IPS-18c (cell line): ENCODE data around the gene JAKMIP1.

Experiments
- H3K4me3 ChIP-seq: 2 replicates; pipeline ENCODE4 v1.7.0; 2013; ENCODE audit warnings: low read depth, mild to moderate bottlenecking, low read length, moderate library complexity; ENCODE audit not compliant: insufficient read depth
- H3K9me3 ChIP-seq: one replicate; pipeline ENCODE4 v1.6.1; 2013; ENCODE audit warnings: mild to moderate bottlenecking, low read length, moderate library complexity; ENCODE audit not compliant: control insufficient read depth, insufficient read depth

The JAKMIP1 gene

DNA sequence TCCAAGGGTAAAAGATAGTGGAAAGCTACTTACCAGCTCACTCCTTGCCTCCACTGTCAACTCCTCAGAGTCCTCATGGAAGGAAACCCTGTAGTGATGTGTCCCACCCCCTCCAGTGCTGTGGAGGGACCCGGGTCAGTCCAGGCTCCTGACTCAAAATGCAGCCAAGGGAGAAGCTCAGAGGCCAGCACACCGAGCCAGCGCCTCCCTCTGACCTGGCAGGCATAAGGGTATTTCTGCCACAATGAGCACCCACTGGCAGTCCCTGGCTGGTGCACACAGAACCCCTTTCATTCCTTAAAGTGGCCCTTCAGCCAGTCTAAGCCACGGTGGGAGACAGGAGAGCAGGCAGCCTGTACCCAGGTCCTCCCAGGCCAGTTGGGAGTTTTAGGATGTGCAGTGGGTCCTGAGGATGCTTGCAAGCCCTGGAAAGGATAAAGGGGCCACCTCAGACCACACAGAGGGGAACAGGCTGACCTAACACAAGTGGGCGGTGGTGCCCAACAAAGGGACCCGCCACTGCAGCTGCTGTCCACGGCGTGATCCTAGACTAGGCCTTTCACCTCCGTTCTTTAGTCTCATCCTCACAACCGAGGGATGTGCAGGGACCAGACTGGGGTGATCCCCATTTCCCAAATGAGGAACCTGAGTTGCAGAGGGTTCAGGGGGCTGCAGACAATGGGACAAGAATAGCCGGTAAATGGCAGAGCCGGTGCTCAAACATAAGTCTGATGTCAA lies 5.7 kb downstream of the JAKMIP1 start:
- Histone ChIP-seq H3K9me3 (peaks cover 2% of the 10 kb centered on the region), H3K4me3 (no peak overlapping the region)

GRCh38 chr4:6193399-6193798 lies 7.0 kb downstream of the JAKMIP1 start:
- H3K9me3 ChIP-seq: no peaks in the 10 kb centered on the region
- H3K4me3 ChIP-seq: no peak overlapping the region

DNA sequence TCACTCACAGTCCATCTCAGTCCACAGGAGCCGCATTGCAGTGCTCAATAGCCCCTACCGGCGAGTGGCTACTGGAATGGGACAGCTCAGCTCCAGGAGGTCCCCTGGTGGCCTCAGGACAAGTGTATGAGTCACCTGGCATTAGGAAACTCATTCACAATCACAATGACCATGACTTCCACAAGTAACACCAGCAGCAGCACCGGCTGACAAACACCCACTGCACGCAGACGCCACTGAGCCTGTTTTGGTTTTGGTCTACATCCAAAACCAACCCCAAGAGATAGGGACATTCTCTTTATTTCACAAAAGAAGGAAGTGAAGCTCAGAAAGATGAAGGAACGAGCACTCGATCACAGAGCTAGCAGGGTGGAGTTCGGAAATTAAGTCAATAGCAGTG lies 8.1 kb downstream of the JAKMIP1 start:
- no peak overlapping the region for H3K4me3 ChIP-seq
- H3K9me3 ChIP-seq: no peaks in the 10 kb centered on the region

GRCh38 chr4:6191448-6192130 lies 8.8 kb downstream of the JAKMIP1 start:
- no peaks in the 10 kb centered on the region for H3K9me3 ChIP-seq
- H3K4me3 ChIP-seq: no peak overlapping the region

GRCh38 chr4:6190486-6190885 lies 9.9 kb downstream of the JAKMIP1 start:
- no peaks in the 10 kb centered on the region for H3K9me3 ChIP-seq
- no peak overlapping the region for H3K4me3 ChIP-seq

GRCh38 chr4:6189511-6189910 lies 10.8 kb downstream of the JAKMIP1 start:
- Histone ChIP-seq H3K9me3 (no peaks in the 10 kb centered on the region), H3K4me3 (no peak overlapping the region)

GRCh38 chr4:6188687-6189305 lies 11.6 kb downstream of the JAKMIP1 start:
- no peak overlapping the region for H3K4me3 ChIP-seq
- no peaks in the 10 kb centered on the region for H3K9me3 ChIP-seq

GRCh38 chr4:6184169-6184568 lies 16.2 kb downstream of the JAKMIP1 start:
- H3K9me3 ChIP-seq: no peaks in the 10 kb centered on the region
- H3K4me3 ChIP-seq: no peak overlapping the region

DNA sequence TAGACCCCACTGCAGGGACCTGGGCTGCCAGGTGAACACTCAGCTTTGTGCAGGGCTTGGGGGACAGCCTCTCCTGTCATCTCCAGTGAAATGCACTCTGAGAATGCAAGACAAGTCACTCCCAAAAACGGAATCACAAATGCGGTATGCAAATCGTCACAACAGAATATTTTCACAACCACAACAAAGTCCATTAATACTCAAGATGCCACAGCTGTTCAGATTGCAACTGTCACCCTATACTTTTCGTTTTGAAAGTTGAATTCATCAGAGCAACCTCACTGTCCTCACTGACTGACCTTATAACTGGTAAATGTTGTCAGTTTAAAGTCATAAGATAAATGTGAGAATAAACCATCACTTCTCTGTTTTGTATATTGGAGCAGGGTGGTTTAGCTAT lies 16.6 kb downstream of the JAKMIP1 start:
- H3K4me3 ChIP-seq: no peak overlapping the region

DNA sequence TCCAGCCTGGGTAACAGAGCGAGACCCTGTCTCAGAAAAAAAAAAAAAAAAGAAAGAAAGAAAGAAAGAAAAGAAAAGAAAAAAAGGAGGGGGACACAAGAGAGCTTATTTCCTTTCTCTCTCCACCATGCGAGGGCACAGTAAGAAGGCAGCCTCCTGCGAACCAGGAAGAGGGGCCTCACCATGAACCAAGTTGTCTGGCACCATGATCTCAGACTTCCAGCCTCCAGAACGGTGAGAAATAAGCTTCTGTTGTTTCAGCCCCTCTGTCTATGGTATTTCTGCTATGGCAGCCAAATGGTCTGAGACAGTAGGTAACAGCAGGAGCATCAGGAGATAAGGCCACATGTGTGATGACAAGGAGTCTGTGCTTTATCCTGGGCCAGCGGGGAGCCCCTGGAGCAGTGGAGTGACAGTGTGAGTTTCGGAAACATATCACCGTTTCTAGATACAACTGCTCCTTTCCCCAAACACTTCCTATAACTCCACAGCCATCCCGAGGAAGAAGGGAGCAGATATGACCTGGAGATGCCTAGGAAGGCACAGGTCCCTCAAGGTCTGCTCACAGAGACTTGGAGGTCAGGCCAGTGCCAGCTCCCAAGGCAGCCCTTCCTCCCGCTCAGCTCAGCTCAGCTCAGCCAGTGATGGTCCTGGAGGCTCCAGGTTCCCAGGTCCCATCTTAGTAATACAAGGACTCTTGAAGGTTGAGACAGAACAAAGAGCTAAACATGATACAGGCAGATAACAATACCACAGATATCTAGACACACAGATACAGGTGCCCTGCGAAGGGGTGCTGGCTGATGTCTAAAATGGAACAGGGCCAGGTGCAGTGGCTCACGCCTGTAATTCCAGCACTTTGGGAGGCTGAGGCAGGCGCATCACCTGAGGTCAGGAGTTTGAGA lies 17.7 kb downstream of the JAKMIP1 start:
- H3K4me3 ChIP-seq: no peak overlapping the region
- H3K9me3 ChIP-seq: no peaks in the 10 kb centered on the region

More for the DNA sequence above, 16.6 kb downstream of the JAKMIP1 start:
- no peaks in the 10 kb centered on the region for H3K9me3 ChIP-seq

- H3K9me3 ChIP-seq: no peaks in the 10 kb centered on the region
- no peak overlapping the region for H3K4me3 ChIP-seq
Measured at GRCh38 chr4:6180841-6181631, 19.3 kb downstream of the JAKMIP1 start.

GRCh38 chr4:6179362-6179761 lies 21.0 kb downstream of the JAKMIP1 start:
- Histone ChIP-seq H3K4me3 (no peak overlapping the region), H3K9me3 (no peaks in the 10 kb centered on the region)

DNA sequence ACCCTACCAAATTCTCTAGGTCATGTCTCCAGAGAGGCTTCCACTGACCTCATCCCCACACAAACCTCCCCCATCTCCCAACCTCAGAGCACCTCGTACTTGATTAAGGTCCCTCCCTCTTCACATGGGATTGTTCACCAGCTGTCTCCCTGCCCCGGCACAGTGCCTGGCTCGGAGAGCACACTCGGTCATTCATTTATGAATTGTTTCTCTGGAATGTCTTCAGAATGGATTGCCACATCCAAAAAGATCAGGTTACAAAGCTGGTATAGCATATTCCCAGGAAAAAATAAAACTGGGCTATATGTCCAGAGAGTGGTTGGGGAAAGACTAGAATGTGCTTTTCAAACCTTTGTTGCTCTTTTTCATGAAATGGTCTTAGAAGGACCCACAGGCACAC lies 21.6 kb downstream of the JAKMIP1 start:
- H3K4me3 ChIP-seq: no peak overlapping the region
- H3K9me3 ChIP-seq: no peaks in the 10 kb centered on the region

DNA sequence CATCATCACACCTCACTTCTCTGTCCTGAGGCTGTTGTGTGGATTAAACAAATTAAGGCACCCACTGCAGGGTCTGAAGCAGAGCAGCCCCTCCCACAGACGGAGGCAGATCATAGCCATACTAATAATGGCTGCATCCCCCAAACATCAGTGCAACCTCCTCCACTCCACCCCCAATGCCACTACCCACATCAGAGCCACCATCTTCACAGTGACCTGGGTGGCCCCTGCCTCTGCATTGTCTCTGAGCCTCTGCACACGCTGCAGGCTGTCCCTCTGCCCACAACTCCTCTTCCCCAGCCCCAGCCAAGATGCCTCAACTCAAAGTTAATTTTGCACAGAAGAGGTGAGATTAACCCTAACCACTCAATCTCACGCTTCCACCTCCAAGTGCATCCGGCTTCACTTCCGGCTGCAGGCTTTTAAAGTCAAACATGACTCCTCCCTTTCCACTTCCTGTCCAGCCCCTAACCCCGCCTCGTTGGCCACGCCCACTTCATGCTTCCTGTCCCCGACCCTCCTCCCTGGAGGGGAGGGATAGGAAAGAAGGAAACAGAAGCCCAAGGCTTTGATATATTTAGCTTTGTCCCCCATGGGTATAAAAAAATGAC lies 22.7 kb downstream of the JAKMIP1 start:
- H3K4me3 ChIP-seq: no peak overlapping the region
- H3K9me3 ChIP-seq: no peaks in the 10 kb centered on the region

DNA sequence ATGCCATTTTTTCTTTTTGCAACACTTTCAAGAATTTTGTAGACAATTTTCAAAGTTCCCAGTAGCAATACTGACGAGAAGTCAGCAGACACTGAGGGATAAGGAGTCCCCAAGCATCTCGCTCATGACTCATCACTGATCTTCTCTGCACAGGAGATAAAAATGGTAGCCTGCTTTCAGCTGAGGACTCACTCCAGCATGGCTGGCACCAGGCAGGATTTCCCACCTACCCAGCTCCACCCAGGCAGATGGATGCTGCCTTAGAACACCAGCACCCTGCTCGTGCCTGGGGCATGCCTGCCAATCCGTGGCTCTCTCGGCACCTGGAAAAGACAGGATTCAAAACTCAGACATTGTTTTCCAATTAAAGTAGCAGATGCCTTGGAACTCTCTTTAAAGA lies 24.9 kb downstream of the JAKMIP1 start:
- Histone ChIP-seq H3K4me3 (no peak overlapping the region), H3K9me3 (no peaks in the 10 kb centered on the region)

GRCh38 chr4:6172927-6173200 lies 27.5 kb downstream of the JAKMIP1 start:
- no peak overlapping the region for H3K4me3 ChIP-seq
- no peaks in the 10 kb centered on the region for H3K9me3 ChIP-seq
